H7 (cell line): ENCODE data around the gene SLC9A7. TPM values are rescaled to one million over a fixed set of nuclear protein-coding genes. Genes with fewer than 3 reads are reported as not detected.

Experiments
- DNase-seq: peaks from one replicate; pipeline ENCODE4 v3.0.0; 2012
- H3K27me3 ChIP-seq: 2 replicates; pipeline ENCODE4 v1.6.0; 2011; ENCODE audit warnings: mild to moderate bottlenecking, low read length; ENCODE audit not compliant: control insufficient read depth, insufficient read depth
- H3K36me3 ChIP-seq: replicated peaks from 2 replicates; pipeline ENCODE4 v1.5.1; 2011; ENCODE audit warnings: low read length; ENCODE audit not compliant: control insufficient read depth, insufficient read depth
- H3K4me3 ChIP-seq: 2 replicates; pipeline ENCODE4 v1.5.1; 2011; ENCODE audit warnings: low read depth, mild to moderate bottlenecking, control low read depth, low read length, moderate library complexity; ENCODE audit not compliant: insufficient read depth
- total RNA-seq: library from RNA; depleted of rRNA; stranded (reverse); fragments of >200 nt; shearing (Covaris generic); gene quantifications from 2 replicates; pipeline ENCODE4 v1.2.3, GENCODE V29; 2014

Gene SLC9A7
- total RNA-seq, 1 experiment from 2014 or later, result 31.1 TPM

DNA sequence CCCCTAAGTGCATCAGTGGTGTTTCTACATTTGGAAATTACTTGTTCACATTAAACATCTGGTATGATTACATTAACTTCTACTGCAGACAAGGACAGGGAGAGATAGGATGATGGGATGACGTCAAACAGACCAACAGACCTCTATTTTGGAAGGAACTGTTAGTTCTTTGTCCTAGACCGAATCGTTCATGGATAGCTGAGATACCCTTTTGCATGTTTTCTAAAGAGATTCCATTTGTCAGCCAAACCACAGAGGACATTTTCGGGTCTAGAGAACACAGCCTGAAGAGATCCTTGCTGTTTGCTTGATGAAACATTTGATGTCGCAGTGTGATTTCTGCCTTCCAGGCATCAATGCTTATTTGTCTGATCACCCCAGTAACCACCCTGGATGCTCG is 157.6 kb downstream of the SLC9A7 start:
- H3K4me3 ChIP-seq, result no peak overlapping the region
- H3K27me3 ChIP-seq, result no peaks in the 10 kb centered on the region
- no peak for DNase-seq
- no peaks in the 10 kb centered on the region for H3K36me3 ChIP-seq

DNA sequence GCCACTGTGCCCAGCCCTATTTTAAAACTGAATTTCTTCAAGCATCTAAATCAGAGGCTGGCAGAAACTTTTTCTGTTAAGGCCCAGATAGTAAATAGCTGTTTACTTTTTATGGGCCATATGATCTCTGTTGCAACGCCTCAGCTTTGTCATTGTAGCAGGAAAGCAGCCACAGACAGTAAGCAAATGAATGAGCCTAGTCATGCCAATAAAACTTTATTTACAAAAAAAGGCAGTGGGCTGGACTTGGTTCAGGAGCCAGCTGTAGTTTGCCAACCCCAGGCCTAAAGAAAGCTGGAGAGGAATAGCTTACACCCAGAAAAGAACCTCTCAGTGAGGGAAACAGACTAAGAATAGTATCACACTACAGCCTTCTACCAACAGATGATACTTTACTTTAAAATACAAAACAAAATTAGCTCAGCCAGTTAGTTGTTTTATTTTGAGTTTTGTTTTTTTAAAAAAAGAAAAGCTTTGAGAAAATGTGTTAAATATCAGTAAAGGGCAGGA is 159.8 kb downstream of the SLC9A7 start:
- Histone ChIP-seq H3K27me3 (no peaks in the 10 kb centered on the region), H3K36me3 (no peaks in the 10 kb centered on the region), H3K4me3 (no peak overlapping the region)
- no peak for DNase-seq

DNA sequence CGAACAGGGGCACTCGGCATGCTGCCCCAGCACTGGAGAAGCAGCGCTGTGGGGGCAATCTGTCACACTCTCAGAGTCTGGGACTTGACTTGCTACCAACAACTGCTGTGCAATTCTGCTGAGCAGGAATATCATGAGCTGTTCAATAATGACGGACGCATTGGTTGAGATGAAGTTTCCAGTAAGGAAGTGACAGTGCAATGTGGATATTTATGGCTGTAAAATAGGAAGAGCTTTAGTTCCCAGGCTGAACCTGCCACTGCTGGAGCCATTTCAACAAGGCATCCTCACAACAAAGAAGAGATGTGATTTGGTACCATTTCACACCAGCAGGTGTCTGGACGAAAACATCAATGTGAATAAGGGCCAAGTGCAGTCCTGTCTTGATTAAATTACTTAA is 161.1 kb downstream of the SLC9A7 start:
- Histone ChIP-seq H3K4me3 (no peak overlapping the region), H3K36me3 (no peaks in the 10 kb centered on the region), H3K27me3 (no peaks in the 10 kb centered on the region)
- DNase-seq, result no peak

DNA sequence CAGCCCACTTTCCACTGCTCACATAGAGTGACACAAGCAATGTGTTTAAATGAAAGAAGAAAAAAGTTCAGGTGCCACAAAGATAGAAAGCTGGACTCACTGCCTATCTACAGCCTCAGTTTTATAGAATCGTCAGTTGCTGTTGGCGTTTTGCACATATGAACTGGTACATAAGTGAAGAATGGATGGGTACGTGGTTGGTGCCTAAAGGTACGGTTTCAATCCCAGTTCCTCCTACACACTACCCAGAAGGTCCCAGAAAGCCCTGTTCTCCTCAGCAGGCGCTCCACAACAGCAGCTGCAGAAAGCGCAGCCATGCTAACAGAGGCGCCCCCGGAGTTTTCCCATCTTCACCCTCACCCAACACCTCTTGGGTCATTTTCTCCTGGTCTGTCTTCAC is 161.7 kb downstream of the SLC9A7 start:
- H3K36me3 ChIP-seq, result no peaks in the 10 kb centered on the region
- no peaks in the 10 kb centered on the region for H3K27me3 ChIP-seq
- no peak for DNase-seq
- no peak overlapping the region for H3K4me3 ChIP-seq

DNA sequence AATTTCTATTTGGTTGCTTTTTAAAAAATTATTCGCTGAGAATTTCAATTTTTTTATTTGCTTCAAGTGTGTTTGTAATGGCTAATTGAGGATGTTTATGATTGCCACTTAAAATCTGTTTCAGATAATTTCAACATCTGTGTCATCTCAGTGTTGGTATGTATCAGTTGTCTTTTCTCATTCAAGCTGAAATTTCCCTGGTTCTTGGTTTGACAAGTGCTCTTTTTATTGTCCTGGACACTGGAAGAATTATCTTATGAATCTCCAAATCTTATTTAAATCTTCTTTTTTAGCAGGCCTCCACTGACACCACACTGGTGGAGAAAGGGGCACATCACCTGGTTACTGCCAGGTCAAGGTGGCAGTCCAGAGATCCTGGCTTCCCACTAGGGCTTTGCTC is 163.8 kb downstream of the SLC9A7 start:
- H3K27me3 ChIP-seq, result no peaks in the 10 kb centered on the region
- no peak overlapping the region for H3K4me3 ChIP-seq
- DNase-seq, result no peak
- H3K36me3 ChIP-seq, result no peaks in the 10 kb centered on the region

DNA sequence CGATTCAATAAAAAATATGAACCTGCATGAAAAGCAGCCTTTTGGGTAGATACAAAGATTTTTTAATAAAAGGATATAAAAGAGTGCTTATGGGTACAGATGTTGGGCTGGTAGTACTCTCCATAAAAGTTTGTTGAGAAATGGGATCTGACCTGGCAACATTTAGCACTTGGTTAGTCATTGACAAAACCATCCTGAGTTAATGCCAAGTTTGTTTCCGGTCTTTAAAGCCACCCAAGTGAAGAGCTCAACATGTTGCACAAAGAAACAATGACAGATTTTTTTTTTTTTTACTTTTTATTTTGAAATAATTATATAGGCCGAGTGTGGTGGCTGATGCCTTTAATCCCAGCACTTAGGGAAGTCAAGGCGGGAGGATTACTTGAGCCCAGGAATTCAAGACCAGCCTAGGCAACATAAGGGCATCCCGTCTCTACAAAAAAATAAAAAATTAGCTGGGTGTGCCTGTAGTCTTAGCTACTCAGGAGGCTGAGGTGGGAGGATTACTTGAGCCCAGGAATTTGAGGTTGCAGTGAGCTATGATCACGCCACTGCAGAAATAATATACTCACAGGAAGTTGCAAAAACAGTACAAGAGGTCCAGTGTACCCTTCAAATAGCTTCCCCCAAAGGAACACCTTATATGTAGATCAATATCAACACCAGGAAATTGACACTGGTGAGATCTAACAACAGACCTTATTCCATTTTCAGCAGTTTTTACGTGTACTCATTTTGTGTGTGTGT is 168.8 kb downstream of the SLC9A7 start:
- no peaks in the 10 kb centered on the region for H3K27me3 ChIP-seq
- DNase-seq, result no peak
- H3K4me3 ChIP-seq, result no peak overlapping the region
- H3K36me3 ChIP-seq, result no peaks in the 10 kb centered on the region

DNA sequence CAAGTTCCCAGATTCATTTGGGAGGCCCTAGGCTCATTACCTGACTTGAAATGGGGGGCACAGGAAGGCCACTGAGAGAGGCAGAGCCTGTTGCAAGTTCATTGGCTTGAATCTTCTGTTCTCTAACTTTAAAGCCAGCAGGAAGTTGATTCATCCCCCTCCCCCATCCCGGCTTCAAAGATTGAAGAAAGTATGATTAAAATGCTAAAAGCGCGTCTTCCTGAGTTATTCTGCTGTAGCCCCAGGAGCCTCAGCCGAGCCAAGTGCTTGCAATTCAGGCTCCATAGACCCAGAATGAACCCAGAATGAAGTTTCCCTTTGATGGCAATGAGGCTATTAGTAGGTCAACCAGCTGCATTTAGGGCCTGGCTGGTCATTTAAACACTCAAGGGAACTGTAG is 170.7 kb downstream of the SLC9A7 start:
- Histone ChIP-seq H3K36me3 (no peaks in the 10 kb centered on the region), H3K27me3 (no peaks in the 10 kb centered on the region), H3K4me3 (no peak overlapping the region)
- no peak for DNase-seq

DNA sequence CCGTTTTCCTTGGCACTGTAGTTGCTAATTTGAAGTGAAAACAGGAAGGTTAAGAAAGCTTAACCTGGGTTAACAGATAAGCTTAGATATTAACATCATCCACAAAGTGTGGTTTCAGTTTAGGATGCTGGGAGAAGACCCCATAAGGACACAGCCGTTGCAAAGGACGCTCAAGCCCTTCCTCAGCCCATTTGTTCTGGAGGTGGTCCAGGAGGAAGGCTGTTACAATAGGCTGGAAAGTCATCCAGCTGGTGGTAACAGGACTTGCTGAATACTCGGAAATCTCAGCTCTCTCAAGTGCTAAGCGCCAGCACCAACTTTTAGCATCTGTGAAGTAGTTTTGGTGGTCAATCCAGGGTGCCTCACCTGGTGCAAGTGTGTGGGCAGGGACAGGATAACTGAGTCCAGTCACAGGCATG is 171.2 kb downstream of the SLC9A7 start:
- H3K4me3 ChIP-seq, result no peak overlapping the region
- no peaks in the 10 kb centered on the region for H3K27me3 ChIP-seq
- DNase-seq, result no peak
- no peaks in the 10 kb centered on the region for H3K36me3 ChIP-seq

DNA sequence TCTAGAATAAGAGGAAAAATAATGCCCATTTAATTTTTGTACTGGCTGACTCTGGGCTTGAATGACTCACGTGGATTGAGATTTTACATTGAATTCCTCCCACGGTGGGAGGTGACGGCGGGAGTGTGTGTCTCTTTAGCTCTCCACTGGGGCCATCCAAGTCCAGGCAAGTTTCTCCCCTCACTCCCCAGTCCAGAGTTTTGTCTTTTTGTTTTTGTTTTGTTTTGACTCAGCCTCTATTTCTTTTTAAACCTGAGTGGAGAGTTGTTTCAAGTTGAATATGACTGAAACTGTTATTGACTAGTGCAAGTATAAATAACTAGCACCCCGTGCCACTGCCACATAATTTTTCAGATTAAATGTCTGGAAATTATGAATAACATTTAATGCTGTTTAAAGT is 171.8 kb downstream of the SLC9A7 start:
- DNase-seq, result no peak
- H3K4me3 ChIP-seq, result no peak overlapping the region
- no peaks in the 10 kb centered on the region for H3K27me3 ChIP-seq
- H3K36me3 ChIP-seq, result no peaks in the 10 kb centered on the region

DNA sequence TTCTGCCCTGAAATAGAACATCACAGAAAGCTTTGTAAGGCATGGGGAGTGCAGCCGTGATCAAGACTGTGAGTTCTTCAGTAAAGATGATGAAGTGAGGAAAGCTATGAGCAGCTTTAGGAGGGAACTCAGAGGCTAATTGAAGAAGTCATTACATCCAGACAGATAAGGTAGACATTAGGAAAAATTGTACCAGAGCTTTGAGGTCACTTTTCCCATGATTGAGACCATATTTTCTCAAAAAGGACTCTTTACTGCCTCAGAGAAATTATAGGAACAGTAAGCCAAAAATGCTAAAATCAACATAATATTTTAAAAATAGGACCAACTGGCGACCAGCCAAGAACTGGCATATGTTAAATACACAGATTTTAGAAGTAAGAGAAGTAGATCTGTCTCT is 174.2 kb downstream of the SLC9A7 start:
- H3K36me3 ChIP-seq, result no peaks in the 10 kb centered on the region
- DNase-seq, result no peak
- H3K27me3 ChIP-seq, result no peaks in the 10 kb centered on the region
- no peak overlapping the region for H3K4me3 ChIP-seq

DNA sequence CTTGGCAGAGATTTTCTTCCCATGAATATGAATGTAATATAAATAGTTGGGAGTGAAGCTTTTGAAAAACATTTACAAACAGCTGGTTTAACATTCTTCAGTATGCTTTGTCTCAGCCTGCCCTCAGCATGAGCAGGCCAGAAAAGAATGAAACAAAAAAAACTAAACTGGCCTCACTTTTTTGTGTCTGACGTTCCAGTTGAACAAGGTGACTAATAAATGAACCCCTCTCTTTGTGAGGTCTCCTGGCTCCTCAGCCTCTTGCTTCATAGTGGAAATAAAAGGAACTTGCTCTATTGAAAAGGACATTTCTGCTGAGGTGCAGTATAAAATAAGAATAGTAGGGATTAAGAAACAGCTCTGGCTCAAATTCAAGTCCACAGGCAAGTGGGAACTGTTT is 176.0 kb downstream of the SLC9A7 start:
- H3K36me3 ChIP-seq, result no peaks in the 10 kb centered on the region
- H3K27me3 ChIP-seq, result no peaks in the 10 kb centered on the region
- no peak for DNase-seq
- no peak overlapping the region for H3K4me3 ChIP-seq

DNA sequence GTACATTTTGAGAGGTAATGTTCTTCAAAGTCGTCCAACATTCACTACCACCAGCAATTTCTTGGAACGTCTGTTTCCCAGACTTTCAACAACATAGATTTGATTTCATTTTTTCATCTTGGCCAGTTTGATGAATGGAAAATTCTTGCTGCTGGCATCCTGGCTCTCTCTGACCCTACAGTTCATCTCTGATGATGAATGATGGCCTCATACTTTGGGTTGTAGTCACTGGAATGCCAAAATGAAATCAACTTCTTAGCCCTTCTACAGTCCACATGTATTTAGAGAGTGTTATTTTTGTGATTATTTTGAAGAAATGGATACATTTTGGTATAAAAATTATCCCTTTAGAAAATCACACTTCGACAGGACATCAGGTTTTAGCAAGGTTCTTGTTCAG is 176.6 kb downstream of the SLC9A7 start:
- no peaks in the 10 kb centered on the region; the same call in 1 of the 2 replicates for H3K36me3 ChIP-seq
- H3K27me3 ChIP-seq, result no peaks in the 10 kb centered on the region
- no peak for DNase-seq
- no peak overlapping the region for H3K4me3 ChIP-seq

DNA sequence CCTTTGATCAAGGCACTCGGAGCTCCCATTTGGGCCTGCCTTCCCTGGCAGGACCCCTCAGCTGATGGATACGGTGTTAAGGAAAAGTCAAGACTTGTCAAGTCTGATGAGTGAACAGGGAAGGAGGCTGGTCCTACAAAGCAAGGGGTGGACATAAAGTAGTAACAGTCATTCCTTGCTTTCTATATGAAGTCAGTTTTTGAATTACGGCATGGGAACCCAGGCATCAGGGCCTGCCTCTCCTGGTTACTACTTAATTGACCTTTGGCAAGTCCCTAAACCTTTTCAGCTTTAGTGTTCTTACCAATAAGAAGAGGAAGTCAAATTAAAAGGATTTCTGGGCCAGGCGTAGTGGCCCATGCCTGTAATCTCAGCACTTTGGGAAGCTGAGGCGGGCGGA is 178.3 kb downstream of the SLC9A7 start:
- Histone ChIP-seq H3K4me3 (no peak overlapping the region), H3K36me3 (no peaks in the 10 kb centered on the region; the same call in 1 of the 2 replicates), H3K27me3 (peaks cover 3% of the 10 kb centered on the region)
- DNase-seq, result no peak

DNA sequence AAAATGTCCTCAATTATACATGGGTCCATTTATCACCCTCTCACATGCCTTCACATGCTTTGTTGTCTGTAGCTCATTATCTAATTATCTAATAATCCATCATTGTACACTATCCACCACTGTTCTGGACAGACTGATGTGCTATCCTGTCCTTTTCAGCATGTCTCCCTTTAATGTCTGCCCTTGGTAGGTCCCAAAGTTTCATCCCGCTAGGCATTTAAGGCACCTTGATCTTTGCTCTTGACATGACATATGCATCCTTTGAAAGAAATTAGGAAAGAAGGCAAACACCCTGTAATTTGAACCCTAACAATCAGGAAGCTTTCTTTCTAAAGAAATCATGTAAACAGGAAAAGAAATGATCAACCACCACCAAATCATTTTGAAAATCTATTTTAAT is 179.7 kb downstream of the SLC9A7 start:
- Histone ChIP-seq H3K4me3 (no peak overlapping the region), H3K27me3 (peaks cover 12% of the 10 kb centered on the region), H3K36me3 (no peaks in the 10 kb centered on the region; the same call in 1 of the 2 replicates)
- no peak for DNase-seq

DNA sequence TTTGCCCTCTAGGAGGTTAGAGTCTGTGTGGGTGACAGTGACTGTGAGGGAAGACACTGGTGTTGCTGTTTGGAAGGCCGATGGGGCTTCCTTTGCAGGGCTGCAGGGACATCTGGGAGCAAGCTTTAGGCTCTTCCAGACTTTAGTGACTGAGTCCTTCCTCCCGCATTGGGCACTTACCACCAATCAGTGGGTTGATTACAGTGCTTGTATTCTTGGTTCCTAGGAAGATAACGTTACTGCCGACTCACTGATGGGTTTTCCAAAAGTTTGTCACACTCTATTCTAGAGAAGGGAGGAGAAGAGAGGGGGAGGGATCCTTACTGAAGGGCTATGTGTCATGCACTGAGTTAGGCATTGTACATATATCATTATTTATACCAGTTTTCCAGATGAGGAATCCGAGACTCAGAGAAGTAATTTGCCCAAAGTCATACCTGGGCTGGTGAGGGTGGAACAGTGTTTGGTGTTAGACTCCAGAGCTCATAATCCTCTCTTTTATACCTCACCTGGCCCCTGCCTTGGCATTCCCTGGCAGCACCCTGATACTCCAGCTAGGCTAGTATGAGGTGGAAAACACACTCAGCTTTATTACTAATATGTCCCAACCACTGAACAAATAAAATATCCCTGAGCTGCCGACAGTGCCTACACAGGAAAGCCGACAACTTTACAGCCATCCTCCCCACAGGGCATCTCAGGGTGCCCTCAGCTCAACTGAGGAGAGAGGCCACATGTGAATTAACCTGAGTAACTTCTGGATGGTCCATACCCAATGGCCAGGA is 181.5 kb downstream of the SLC9A7 start:
- peaks cover 13% of the 10 kb centered on the region for H3K27me3 ChIP-seq
- DNase-seq, result no peak
- H3K4me3 ChIP-seq, result no peak overlapping the region
- no peaks in the 10 kb centered on the region; the same call in 1 of the 2 replicates for H3K36me3 ChIP-seq
